ACHN (cell line): ENCODE measurements around the gene SLC49A4.

Source experiments
- DNase-seq: peaks from one replicate; pipeline ENCODE4 v3.0.0-alpha.2; 2015
- in situ Hi-C: cut with HindIII; loops from 2 replicates; pipeline ENCODE4 v1.10.0; 2017; ENCODE audit warnings: low sequenced_read_pairs, low pct_ligation_motif_present, low pct_unique_long_range_greater_than_20kb

The SLC49A4 gene

DNA sequence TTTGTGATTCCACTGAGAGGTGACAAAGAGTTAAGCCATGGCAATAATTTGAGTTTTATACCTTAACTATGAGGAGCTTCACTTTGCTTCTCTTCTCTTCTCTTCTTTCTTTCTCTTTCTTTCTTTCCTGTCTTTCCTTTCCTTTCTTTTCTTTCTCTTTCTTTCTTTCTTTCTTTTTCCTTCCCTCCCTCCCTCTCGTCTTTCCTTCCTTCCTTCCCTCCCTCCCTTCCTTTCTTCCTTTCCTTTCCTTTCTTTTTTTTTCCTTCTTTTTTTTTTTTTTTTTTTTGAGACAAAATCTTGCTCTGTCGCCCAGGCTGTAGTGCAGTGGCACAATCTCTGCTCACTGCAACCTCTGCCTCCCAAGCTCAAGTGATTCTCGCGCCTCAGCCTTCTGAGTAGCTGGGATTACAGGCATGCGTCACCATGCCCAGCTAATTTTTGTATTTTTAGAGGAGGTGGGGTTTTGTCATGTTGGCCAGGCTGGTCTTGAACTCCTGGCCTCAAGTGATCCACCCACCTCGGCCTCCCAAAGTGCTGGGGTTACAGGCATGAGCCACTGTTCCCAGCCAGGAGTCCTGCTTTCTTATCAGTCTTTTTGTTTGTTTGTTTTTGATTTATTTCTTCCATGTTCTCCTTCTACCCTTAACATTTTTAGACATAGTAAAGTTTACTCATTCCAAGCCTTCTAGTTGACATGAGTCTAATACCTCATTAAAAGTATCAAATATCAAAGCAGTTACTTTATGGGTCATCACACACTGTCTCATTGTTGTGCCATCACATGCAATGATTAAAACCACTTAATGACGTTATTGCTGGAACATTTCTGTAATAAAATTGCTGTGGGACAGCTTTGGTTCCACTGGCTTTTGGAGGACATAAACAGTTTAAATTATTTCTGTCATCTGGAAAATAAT, 29.9 kb downstream of the SLC49A4 start:
- in situ Hi-C loops, result no loop called here
- DNase-seq, result no peak

DNA sequence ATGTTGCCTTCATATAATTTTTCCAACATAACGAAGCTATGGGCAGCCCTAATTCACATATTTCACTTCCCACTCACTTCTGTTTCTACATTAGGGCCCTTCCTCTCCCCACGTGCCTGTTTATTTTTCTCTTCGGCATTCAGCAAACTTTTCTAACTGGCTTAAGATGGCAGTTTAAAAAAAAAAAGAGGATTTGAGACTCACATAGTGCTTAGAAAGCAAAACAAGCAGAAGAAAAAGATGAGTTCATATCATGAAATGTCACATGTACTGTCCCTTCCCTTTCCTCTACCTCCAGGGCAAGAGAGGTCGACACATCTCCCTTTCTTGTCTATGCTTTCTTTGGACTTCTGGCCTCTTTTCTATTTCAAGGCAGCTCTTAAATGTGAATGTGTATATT, 30.6 kb downstream of the SLC49A4 start:
- no peak for DNase-seq
- in situ Hi-C loops, result no loop called here

DNA sequence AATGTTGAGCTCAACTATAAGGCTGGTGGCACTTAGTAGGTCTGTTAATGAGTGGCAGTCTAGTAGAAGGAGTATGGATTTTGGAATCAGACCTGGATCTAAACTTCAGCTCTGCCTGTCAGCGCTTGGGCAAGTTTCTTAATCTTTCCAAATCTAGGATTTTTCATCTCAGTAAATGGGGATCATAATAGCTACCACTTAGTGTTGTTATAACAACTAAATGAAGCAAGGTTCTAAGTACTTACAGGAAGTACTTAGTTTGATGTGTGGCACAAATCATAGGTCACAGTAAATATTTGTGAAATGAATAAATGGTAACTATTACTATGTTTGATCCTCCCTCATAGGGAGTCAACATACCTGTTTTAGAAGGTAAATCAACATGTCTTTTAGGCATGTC, 31.4 kb downstream of the SLC49A4 start:
- in situ Hi-C loops, result no loop called here
- DNase-seq, result no peak

DNA sequence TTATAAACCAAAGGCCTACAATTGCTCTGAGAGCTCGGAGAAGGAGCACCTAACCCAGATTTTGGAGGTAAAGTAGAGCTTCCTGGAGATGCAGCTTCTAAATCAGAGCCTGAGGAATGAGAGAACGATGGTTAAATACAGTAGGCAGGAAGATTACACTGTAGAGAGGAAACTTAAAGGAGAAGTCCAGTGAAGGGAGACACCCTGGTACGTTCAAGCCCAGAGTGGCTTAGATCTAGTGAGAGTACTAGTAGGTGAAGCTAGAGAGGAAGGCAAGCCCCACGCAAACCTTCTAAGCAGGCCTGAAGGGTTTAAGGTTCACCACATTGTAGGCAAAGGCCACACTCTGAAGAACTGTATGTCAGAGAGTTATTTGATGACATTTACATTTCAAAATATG, 33.4 kb downstream of the SLC49A4 start:
- no peak for DNase-seq
- in situ Hi-C loops, result no loop called here

DNA sequence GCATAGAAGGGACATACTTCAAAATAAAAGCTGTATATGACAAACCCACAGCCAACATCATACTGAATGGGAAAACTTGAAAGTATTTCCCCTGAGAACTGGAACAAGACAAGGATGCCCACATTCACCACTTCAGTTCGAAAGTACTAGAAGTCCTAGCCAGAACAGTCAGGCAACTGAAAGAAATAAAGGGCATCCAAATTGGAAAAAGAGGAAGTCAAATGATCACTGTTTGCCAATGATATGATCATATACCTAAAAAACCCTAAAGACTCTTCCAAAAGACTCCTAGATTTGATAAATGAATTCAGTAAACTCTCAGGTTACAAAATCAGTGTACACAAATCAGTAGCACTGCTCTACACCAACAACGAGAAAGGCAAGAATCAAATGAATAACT, 40.7 kb downstream of the SLC49A4 start:
- in situ Hi-C loops, result no loop called here
- no peak for DNase-seq

DNA sequence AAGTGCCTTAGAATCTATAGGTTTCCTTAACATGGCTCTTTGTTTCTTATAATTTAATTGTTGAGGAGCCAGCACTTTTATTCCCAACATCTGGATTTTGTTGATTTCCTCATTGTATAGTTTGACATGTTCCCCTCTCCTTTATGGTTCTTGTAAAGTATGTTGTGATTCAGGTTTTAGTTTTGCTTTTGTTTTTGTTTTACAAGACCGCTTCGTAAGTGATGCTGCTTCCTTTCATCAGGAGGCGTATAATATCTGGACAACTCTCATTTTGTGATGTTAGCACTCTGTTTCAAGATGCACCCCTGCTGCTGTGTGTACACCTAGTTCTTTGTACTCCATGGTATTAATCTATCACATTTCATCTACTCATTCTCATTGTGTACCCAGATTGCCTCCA, 48.7 kb downstream of the SLC49A4 start:
- no peak for DNase-seq
- in situ Hi-C loops, result no loop called here

DNA sequence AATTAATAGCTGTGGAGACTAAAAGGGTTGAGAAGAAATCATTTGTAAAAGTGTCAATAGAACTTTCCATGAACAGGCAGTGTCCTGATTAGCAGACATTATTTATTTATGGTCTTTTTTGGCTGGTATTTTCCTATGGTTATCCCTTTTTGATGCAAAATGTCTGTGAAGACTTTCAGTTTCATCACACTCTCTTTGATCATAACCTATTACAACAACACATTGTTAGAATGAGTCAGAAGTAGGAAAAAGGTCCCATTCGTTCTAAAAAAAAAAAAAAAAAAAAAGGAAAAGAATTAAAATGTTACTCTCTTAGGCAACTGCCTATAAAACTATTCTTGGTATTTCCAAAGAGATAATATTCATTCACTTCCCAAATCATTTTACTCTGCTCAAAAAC, 62.1 kb downstream of the SLC49A4 start:
- DNase-seq, result no peak
- in situ Hi-C loops, result no loop called here

DNA sequence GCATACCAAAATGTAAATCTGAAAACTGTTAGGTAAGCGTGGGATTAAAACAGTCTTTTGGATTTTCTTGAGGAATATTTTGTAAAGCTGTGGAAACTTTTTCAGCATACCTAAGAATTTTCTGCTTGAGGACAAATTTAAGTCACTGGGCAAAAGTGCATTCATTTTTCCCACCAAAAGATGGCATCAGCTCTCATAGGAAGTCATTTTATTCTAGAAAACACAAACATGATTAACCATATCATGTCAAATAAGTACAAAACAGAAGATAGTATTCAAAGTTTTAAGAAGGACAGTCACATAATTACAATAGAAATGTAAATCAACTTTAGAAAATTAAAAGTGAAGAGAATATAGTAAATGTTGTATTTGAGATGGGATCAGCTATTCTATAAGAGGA, 63.5 kb downstream of the SLC49A4 start:
- in situ Hi-C loops, result no loop called here
- peak; percentile 18 for DNase-seq

DNA sequence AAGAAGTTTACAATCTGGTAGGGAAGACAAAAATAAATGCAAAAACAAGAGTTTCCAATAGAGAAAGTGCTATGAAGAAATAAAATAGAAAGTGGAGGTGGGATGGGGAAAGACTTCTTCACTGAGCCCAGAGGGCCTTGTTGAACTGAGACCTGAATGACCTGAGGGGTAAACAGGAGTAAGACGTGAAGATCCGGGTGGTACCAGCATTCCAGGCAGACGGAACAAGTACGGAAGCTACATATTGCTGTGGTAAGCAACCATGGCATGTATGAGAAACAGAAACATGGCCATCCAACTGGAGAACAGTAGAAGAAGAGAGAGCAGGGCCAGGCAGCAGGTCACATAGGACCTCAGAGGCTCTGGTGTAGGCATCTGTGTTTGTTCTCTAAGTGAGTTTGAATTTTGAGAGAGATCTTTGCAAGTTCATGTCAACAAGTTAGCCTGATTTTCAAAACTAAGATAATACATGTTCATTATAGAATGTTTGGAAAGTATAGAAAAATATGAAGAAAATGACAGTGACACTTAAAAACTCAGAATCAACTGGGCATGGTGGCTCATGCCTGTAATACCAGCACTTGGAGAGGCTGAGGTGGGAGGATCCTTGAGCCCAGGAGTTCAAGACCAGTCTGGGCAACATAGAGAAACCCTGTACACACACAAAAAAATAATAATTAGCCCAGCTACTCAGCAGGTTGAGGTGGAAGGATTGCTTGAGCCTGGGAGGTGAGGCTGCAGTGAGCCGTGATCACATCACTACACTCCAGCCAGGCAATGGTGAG, 64.3 kb downstream of the SLC49A4 start:
- no peak for DNase-seq
- in situ Hi-C loops, result no loop called here

DNA sequence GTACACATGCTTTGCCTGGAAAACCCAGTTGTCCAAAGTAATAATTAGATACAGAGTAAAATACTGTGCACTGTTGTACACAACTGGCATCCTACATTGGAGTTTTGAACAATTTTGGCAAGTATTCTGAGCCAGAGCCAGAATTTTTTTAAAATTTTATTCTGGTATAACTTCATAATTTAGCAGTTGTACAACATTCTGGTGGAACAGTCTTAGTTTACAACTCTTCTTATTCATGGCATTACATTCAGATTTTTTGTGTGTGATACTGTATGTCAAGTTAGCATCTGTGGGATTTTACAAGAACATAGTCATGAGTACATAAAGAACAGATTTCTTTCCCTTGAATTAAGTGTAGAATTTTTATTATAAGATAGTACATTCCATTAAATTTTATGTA, 67.5 kb downstream of the SLC49A4 start:
- in situ Hi-C loops, result no loop called here
- no peak for DNase-seq

DNA sequence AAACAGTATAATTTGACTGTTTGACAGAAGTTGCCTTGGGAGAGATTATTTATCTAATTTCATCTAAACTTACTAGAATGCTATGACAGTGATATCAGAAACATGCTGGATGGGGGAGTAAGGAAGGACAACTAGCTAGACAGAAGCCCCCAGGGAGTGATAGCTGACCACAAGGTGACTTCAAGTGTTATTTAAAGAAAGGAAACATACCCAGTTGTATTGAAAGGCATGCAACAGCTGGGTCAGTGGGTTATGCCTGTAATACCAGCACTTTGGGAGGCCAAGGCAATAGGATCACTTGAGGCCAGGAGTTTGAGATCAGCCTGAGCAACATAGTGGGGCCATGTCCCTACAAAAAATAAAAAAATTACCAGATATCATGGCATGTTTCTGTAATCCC, 69.6 kb downstream of the SLC49A4 start:
- in situ Hi-C loops, result no loop called here
- no peak for DNase-seq

DNA sequence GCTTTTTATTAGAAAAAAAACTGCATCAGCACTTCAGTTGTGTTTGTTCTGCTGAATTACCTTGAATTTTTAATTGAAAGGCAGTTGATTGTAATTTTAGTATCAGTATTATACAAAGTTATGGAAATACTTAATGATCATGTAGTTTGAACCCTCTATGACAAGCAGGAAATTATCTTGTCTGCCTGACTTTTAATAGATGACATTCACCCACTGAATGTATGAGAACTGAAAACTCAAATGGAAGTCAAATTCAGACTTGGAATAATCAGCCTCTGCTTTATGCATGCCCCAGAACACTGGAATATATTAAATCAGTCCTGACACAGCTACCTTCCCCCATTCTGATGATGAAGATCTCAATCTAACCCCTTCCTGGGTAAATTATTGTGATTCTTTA, 73.5 kb downstream of the SLC49A4 start:
- in situ Hi-C loops, result no loop called here
- no peak for DNase-seq

DNA sequence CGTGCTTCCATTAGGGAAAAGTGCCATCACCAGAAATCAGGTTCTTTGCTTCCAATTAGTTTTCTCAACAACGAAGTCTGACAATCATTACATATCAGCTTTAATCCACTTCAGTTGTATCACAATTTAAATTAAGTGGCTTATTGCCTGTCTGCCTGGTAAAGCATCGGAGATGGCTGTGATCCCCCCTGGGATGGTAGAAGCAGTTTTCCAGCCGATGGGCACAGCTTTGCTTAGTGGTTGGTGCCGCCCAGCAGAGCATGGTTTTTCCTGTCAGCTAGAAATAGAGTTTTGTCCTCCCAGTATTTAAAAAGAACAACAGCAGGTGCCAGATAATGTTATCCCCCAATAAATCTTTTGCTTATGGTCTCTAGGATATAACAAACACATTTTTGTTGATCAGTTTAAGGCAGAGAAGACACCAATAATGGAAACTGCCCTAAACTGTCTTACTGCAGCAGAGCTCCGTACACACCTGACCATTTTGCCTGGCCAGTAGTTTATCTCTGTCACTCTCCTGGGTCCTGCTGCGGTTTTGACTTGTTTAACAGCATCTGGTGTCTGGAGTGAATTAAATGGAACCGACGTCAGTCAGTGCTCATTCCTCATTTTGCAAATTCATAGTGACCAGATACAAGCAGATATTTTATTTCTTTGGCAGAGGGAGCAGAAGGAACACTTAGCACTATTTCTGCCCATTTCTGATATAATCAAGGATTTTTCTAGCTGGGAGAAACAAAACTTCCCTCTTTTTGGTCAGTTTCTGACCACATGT, 79.1 kb downstream of the SLC49A4 start:
- in situ Hi-C loops, result no loop called here
- no peak for DNase-seq

DNA sequence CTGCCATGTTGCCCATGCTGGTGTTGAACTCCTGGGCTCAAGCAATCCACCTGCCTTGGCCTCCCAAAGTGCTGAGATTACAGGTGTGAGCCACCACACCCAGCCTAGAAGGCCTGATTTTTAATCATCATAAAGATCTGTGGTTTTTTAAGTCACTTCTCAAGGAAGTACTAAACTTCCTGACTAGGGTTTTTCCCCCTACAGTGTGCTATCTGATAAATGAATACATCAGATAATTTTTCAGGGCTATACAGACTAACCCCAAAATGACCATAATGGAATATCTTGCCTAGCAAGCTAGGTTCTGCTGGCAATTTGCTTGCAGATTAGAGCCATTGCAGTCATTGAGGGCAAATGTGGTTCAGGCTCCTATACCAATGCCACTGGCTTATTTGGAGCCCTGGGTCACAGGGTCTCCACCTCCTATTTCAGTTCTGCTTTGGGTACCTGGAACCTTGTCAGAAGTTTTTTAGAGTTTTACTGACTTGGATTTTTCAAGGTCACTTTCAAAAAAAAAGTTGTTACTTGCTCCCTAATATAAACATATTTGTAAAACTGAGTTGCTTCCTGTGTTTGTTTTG, 80.8 kb downstream of the SLC49A4 start:
- in situ Hi-C loops, result no loop called here
- DNase-seq, result no peak

DNA sequence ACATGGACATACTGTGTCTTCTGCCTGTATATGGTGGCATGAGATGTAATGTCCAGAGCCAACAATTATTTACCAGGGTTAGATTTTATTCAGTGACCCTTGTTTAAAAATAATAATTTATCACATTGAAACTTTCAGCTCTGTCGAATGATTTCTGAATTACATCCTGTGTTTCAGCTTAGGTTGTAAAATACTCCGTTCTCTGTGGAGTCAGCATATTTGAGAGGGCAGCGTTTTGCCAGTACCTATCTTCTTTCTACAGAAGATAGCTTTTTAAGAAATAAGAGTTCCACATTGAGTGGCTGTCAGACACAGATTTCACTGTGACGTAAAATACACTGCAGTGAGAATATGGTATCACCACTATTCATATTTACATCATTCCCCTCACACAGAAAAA, 85.3 kb downstream of the SLC49A4 start:
- DNase-seq, result no peak
- in situ Hi-C loops, result no loop called here

DNA sequence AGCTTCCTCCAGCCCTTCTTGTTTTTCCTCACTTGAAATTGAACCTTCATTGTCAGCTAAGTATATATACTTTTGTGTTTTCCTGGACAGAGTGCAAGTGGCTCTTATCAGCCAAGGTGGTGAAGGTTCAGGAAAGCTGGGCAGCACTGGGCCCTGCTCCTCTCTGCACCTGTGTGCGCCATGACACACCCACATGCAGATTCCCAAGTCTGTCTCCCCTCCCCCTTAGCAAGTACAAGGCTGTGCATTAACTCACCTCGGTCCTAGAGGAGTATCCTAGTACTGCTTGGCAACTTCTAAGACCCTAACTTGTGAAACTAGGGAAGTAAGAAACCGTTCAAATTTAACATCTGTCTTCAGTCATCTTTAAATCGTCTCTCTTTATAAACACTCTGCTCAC, 85.8 kb downstream of the SLC49A4 start:
- in situ Hi-C loops, result no loop called here
- no peak for DNase-seq

DNA sequence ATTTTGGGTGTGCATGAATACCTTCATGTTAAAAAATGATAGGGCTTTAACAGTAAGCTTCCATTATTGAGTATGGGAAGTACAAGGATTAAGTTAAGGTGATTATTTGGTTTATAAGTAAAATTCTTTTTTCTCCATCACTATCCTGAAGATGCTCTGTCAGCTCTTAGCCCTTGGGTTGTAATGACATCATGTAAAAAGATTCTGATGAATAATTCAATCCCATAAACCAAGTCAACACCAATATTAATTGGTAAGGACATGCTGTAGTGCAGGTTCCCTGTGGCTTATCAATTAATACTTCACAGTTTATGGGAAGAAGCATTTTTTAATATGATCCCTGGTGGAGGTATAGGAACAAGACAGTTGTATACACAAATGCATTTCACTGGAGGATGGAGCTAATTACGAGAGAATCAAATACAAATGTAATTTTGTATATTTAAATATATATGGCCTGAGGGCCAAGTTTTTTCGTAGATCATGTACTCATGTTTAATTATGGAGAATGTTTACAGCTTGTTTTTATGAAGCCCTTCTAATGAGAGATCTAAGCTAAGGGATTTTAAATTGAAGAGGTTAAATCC, 87.6 kb downstream of the SLC49A4 start:
- in situ Hi-C loops, result no loop called here
- DNase-seq, result no peak

DNA sequence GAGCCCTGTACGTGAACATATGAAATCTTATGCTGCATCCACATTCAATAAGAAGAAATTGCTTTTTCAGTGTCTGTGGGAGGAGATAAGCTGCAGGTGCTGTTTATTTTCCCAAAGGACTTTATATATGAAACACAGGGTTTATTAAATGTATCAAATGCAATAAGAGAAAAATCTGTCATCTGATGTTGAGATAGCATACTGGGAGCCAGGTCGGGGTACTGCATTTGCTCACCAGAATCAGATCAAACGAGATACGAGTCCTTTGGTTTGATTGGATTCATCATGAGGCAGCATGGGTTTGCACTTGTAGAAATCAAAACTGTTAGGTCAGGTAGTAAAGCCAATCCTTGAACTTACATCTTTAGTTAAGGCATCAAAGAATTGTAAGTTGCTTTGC, 91.4 kb downstream of the SLC49A4 start:
- no peak for DNase-seq
- in situ Hi-C loops, result no loop called here

DNA sequence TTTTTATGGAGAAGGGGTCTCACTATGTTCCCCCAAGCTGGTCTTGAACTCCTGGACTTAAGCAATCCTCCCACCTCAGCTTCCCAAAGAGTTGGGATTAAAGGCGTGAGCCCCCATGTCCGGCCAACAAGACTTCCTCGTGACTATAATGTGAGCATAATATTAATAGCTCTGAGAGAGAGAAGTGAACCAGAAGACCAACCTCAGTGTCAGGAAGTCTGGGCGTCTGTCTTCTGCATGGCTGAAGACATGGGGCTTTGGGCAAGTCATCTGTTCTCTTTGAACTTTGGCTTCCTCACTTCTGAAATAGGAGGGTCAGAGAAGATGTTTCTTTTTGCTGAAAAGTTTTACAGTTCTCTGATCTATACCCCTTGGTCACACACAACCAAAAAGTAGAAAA, 92.1 kb downstream of the SLC49A4 start:
- DNase-seq, result no peak
- in situ Hi-C loops, result no loop called here
